IPS DF 4.7 (cell line): ENCODE data around the gene SHROOM3.

ENCODE experiments used
- DNase-seq: peaks from one replicate; pipeline ENCODE4 v3.0.0-alpha.2; 2013; ENCODE audit warnings: low spot score; ENCODE audit errors: extremely low read depth

The SHROOM3 gene

DNA sequence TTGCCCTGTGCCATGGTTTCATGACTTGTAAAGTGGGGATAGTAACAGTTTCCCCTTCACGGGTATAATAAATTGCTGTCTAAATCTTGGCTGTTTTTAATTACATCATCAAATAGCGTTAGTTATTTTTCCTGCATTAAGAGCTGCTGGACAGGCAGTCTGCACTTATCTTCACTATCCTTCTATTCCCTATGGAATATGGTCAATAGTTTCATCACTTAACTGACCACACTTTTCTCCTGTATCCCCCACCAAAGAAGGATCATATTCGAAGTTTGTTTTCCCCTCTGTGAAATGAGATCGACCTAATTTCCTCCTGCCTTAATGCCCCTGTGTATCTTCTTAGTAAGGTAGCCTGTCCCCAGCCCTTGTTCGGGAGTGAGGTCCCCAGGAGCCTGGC, 133.2 kb downstream of the SHROOM3 start:
- DNase-seq, result no peak

GRCh38 chr4:76569225-76569624, 134.2 kb downstream of the SHROOM3 start:
- no peak for DNase-seq

GRCh38 chr4:76569706-76570105, 134.7 kb downstream of the SHROOM3 start:
- no peak for DNase-seq

DNA sequence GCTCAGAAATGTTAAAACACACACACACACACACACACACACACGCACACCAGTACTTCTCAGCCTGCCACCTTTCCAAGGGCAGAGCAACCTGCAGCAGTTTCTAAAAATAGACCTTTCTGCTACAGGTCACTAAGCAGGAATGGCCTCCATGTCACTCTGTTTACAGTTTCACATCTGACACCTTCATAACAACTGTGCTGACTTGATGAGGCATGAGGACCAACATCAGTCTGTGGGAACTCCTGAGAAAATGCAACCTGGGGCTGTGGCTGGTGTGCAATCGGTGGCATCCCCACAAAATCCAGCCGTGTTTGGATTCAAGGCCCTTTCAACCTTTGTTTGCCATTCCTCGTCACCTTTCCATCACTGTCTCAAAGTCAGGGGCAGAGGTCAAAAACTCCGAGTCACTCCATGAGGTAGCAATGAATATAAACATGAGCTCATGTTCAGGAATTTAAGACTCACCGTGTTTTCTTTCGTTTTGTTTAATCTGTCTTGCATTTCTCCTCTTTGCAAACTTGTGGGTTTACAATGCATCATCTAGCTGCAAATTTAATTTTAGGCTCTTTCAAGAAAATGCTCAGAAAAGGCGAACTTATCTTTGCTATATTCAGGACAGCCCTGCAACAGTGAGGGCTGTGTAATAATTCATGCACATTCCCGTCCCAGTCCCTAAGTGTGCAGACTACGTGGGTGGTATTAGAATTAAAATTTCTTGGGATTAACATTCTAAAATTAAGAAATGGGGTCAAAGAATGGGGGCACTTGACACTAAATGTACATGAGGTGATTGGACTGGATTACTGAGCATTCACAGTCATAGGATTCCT, 135.3 kb downstream of the SHROOM3 start:
- no peak for DNase-seq

- no peak for DNase-seq
Measured at GRCh38 chr4:76571274-76571673, 136.2 kb downstream of the SHROOM3 start.

GRCh38 chr4:76572224-76572623, 137.2 kb downstream of the SHROOM3 start:
- DNase-seq, result no peak

- DNase-seq, result no peak
Measured at GRCh38 chr4:76576824-76577223, 141.8 kb downstream of the SHROOM3 start.

GRCh38 chr4:76578002-76578560, 143.1 kb downstream of the SHROOM3 start:
- DNase-seq, result no peak

- no peak for DNase-seq
Measured at GRCh38 chr4:76579596-76580375, 144.8 kb downstream of the SHROOM3 start.

- no peak for DNase-seq
Measured at GRCh38 chr4:76581077-76581962, 146.3 kb downstream of the SHROOM3 start.

- no peak for DNase-seq
Measured at GRCh38 chr4:76582074-76582816, 147.2 kb downstream of the SHROOM3 start.

GRCh38 chr4:76582817-76583087, 147.7 kb downstream of the SHROOM3 start:
- DNase-seq, result no peak

DNA sequence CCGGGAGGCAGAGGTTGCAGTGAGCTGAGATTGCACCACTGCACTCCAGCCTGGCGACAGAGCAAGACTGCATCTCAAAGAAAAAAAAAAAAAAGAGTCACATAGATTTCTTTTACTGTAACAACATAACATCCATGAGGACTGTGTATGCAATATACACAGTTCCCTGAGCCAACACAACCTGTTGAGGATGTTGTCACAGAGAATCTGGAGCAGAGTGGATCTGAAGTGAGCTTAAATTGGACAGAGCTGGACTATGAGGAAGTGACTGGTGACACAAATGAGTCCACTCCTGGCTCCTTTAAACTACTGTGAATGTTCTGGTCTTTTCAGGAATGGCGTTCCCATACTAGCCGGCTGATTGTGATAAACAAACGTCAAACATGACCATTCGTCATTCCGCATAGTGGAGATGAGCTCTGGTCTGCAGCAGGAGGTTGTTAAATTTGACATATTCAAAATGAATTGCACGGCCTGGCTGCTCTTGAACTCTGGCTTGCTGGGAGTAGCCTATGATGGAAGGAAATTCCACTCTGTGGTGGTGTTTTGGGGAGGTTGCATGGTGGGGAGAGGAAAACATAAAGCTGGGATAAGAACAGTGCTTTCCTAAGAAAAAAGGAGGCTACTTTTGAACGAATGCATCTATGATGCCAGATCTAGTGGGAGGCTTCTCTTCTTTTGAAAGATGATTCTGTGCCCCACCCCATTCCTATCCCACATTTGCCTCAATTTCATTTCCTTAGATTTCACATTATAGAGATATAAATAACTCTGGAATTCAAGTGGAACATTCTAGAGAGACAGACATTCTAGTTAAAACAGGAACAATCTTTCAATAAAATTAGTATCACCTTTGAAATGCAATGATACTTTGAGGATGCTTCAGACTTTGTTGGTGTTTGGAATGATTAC, 149.5 kb downstream of the SHROOM3 start:
- no peak for DNase-seq

DNA sequence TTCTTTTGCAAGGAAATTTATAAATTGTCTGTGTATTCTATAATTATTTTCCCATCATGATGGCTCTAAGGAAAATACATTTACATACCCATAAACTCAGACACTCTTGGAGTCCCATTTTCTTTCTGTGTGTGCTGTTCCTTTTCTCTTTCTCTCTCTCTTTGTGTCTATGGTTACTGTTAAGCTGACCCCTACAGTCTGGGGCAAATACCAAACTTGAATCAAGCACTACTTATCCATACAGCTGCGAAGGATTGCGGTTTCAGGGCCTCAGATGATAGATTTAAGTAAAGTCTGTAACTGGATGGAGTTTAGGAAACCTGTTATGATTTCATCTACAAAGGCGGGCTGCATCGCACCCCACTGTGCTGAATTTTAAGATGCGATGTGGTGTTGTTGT, 150.2 kb downstream of the SHROOM3 start:
- DNase-seq, result no peak

DNA sequence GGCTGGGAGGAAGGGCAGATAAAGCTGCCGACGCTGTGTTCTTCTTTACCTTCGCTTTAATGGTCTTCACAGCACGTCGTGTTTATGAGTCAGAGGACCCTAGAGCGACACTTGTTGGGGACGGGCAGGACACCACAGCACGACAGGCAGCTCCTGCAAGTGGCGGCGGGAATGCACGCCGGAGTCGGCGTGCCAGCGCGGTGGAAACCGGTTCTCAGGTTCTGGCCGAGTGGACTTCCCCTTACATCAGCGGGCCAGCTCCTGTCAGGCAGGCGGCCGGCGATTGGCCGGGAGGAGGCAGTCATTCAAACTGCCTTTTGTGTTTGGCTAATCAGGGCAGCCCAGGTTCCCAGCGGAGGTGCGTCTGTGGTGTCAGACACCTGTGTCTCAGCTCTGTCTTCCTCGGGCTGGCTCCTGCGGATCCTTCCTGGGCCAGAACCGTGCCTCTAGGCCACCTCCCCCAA, 150.9 kb downstream of the SHROOM3 start:
- DNase-seq, result peak; percentile 58

DNA sequence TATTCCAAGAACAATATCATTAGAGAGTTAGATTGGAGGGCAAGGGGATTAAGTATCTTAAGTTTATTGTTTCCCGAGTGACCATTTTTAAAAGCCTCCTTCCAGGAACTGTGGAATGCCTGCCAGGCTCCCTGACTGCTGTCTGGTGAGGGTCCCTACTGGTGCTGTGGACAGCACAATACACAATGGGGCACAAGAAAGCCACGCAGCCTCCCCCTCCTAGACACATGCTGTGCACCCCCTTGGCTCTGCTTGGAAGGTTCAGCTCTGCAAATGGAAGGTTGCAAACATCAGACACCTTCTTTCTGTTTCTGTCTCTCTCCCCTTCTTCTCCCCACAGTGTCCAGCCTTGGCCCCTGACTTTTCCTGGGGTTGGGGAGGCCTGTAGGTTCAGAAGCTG, 153.2 kb downstream of the SHROOM3 start:
- no peak for DNase-seq

GRCh38 chr4:76589402-76589801, 154.4 kb downstream of the SHROOM3 start:
- no peak for DNase-seq

- DNase-seq, result peak; percentile 85
Measured at GRCh38 chr4:76589872-76590797, 155.1 kb downstream of the SHROOM3 start.
